Fibroblast of skin of back (primary cell): ENCODE results near the gene ZSCAN23.
"Not testable (repeated sequence)": the region's sequence is repeated elsewhere in the genome, so short reads cannot be mapped to it uniquely, and the experiment has no call there.

Experiments used
- DNase-seq: peaks from one replicate; pipeline ENCODE4 v3.0.0-alpha.2; 2013

The ZSCAN23 gene

DNA sequence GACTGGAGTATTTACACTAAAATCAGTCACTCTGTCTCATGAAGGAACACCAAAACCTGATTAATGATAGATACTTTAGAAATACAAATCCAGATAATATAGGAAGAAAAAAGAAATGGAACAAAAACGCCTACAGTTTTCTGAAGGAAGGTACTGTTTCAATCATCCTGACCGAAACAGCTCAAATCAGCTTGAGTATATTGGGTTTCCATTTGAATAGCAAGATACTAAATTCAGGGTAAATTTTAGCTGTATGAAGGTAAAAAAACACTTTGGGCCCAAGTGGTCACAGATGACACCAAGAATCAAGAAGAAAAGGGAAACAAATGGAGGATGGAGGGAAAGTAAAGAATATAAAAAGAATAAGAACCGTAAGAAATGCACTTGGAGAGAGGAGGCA, 6.9 kb downstream of the ZSCAN23 start:
- no peak for DNase-seq

DNA sequence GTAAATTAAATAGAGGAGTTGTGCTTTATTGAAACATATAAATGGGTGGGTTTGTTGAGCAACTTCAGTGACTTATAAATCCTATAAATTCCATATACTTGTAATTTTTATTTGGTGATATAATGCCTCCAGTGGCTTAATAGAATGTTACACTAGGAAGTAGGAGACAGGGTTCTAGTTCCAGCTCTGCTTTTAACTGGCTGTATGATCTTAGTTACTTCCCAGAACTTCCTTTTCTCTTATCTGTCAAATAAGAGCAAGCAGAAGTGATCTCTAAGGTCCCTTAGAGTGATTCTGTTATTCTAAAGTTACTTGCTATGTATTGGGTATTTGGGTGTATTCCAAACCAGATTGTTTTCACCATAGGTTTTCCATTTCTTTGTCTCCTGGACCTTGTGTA, 10.2 kb downstream of the ZSCAN23 start:
- DNase-seq, result no peak

DNA sequence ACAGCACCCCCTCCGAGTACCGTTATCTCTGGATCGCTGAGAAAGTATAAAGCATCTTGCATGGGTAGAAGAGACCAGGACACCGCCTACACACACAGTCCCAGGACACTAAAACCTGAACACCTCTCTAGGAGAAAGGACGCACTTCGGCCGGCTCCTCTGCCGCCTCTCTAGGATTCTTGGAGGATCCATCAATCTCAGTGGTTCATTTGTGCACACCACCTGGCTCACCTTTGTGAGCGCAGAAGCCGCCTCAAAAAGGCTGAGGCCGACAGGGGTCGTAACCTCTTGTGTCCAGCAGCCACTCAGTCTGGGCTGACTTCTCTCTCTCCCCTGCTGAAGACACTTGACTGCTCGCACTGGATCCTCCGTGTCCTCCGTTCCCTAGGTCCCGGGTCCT, 13.5 kb downstream of the ZSCAN23 start:
- DNase-seq, result no peak

DNA sequence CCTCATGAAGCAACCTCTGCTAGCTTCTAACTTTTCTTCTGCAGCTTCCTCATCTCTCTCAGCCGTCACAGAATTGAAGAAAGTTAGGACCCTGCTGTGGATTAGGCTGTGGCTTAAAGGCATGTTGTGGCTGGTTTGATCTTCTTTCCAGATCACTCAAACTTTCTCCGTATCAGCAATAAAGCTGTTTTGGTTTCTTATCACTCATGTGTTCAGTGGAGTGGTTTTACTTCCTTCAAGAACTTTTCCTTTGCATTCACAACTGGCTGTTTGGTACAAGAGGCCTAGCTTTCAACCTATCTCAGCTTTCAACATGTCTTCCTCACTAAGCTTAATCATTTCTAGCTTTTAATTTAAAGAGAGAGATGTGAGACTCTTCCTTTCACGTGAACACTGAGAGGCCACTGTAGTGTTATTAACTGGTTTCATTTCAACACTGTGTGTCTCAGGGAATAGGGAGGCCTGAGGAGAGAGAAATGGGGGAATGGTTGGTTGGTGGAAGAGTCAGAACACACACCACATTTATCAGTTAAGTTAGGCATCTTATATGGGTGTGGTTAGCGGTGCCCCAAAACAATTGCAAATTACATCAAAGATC, 17.2 kb downstream of the ZSCAN23 start:
- no peak for DNase-seq

GRCh38 chr6:28424163-28424562, 19.1 kb downstream of the ZSCAN23 start:
- no peak for DNase-seq

- no peak for DNase-seq
These were observed 19.7 kb downstream of the ZSCAN23 start for GRCh38 chr6:28423546-28423945.

DNA sequence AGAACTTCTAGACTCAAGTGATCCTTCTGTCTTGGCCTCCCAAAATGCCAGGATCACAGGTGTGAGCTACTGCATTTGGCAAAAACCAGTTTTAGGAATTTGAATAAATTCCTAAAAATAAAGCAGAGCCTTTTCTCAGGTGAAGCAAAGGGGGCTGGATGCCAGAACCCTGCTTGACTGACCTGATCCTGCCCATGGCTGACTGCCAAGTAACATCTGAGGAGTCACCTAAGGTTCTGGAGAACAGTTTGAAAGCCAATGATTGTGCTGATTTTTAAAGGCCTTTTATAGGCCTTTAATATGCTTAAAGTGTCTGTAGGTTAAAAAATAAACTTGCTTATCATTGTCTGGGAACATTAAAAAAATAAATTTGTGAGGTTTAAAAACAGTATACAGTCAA, 29.6 kb downstream of the ZSCAN23 start:
- DNase-seq, result no peak

DNA sequence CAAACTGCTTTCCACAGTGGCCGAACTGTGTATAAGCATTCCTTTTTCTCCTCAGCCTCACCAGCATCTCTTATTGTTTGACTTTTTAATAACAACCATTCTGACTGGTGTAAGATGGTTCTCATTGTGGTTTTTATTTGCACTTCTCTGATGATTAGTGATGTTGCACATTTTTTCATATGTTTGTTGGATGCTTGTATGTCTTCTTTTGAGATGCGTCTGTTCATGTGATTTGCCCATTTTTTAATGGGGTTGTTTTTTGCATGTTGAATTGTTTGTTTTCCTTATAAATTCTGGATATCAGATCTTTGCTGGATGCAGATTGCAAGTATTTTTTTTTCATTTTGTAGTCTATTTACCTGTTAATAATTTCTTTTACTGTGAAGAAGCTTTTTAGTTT, 32.5 kb downstream of the ZSCAN23 start:
- DNase-seq, result no peak

DNA sequence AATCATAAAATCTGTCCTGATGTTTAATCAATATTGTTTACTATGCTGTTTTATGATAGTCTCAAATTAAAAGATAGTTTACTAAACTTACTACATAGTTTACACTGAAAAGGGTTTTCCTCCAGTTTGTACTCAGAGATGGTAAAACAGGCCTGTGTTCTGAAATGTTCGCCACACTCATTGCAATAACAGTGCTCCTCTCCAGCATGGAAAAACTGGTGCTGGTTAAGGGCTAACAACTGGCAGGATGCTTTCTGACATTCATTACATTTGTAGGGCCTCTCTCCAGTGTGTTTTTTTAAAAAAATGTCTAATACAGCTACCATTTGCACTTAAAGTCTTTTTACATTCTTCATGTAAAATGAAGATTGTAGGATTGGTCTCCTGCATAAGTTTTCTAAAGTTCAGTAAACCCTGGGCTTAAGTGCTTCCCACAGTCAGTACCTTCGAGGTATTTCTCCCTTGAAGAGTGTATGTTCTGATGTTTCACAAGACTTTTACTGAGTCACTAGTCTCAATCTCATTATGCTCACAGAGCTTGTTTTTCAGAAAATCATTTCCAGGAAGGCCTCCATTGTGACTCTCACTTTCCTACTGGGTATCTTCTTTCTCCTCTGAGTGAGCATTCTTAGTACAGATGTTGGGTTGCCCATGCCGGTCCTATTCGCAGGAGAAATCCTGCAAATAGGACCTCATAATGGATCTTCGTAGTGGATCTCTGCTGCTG, 35.1 kb downstream of the ZSCAN23 start:
- DNase-seq, result no peak

DNA sequence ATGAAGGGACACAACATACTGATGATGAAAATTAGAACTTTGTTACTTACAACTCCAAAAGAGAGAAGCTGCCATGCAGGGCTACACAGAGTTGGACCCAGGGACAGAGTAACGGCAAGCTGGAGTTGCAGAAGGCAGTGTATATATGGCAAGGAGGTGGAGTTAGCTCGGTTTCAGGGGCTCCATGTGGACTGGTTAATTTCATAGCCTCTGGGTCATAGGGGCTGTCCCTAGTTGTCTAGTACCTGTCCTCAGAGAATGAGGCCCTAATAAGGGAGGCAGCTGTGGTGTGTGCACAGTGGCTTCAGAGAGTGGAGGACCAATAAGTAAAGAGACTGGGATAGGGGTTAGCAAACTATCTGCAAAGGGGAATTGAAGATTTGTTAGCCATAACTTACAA, 35.9 kb downstream of the ZSCAN23 start:
- DNase-seq, result no peak

GRCh38 chr6:28403923-28404322, 39.4 kb downstream of the ZSCAN23 start:
- not testable (repeated sequence) for DNase-seq

GRCh38 chr6:28402197-28402596, 41.1 kb downstream of the ZSCAN23 start:
- no peak for DNase-seq

- peak; percentile 46 for DNase-seq
These were observed 42.1 kb downstream of the ZSCAN23 start for GRCh38 chr6:28401172-28401571.

- no peak for DNase-seq
These were observed 43.2 kb downstream of the ZSCAN23 start for GRCh38 chr6:28400122-28400451.

- peak; percentile 89 for DNase-seq
These were observed 43.8 kb downstream of the ZSCAN23 start, which contains the start of gene ZSCAN12 for GRCh38 chr6:28399350-28400121. TSS of gene ZSCAN12 (minus strand) at chr6:28399747. CDS start at chr6:28398405, 1,342 bp downstream.

GRCh38 chr6:28395918-28396317, 47.4 kb downstream of the ZSCAN23 start:
- DNase-seq, result no peak

- peak; percentile 12 for DNase-seq
These were observed 49.2 kb downstream of the ZSCAN23 start for GRCh38 chr6:28393912-28394662.

DNA sequence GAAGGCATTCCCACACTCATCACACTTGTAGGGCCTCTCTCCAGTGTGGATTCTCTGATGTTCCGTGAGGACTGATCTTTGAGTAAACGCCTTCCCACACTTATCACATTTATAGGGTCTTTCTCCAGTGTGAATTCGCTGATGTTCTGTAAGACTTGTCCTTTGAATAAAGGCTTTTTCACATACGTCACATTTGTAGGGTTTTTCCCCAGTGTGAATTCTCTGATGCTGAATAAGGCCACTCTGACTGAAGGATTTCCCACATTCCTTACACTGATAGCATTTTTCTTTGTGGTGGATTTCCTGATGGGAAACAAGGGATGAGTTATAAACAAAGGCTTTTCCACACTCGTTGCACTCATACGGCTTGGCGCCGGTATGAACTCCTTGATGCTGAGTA, 52.6 kb downstream of the ZSCAN23 start:
- no peak for DNase-seq

DNA sequence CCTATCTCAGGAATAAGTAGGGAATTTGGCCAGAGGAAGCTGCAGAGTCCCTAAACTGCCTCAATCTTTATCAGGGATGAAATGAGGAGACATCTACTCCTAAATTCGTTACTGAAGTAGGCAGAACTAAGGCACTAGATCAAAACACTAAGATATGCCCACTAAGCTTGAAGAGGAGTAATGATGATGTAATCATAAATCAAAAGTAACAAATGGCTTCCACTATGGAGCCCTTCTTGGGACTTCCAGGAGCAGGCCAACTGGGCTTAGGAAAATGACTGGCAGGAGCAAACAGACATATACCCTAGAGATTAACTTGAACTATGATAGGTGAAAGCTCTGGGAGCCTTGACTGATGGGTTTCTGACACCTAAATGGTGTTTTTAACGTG, 59.2 kb downstream of the ZSCAN23 start:
- DNase-seq, result no peak

DNA sequence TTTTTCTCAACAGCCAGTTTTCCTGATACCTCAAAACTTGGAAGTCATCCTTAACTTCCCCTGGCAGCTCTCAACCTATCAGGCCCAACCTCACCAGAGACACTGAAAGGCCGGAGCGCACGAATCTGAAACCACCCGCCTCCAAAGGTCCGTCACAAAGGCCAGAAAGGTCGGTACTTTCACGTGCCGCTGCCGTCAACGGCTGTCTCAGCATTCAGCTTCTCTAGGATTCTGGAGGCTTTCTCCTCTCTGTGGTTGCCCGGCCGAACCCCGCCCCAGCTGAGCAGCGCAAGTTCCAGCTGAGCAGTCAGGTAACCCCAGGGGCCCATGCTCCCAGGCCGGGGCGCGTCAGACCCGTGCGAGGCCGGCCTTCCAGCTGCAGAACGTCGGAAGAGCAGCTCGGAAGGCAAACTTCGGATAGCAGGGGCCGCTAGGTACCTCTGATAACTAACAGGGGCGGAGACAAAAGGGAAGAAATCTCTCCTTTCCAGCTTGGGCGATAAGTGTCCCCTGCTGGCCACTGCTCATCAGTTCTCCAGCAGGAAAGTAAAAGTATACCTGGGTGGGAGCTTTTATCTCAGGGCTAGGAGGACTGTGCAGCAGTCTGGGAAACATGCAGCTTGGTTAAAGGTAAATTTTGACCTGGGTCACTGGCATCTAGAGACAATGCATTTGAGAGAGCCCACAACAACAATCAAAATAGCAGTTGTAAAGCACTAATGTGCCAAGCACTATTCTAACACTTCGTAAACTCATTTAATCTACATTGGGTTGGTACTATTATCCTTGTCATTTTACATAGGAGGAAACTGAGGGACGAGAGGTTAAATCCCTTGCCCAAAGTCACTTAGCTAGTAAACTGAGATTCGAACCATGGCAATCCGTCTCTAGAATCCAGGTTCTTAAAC, 59.8 kb downstream of the ZSCAN23 start:
- DNase-seq, result peak; percentile 58
